DND-41 (cell line): ENCODE data around the gene CASP8AP2.

Experiments used
- EZH2 ChIP-seq: IDR thresholded peaks from 3 replicates; pipeline ENCODE4 v1.6.1; 2012; ENCODE audit warnings: borderline replicate concordance, low read depth, mild to moderate bottlenecking, moderate library complexity, low read length, inconsistent platforms; ENCODE audit not compliant: severe bottlenecking
- TF ChIP-seq, protein P1 (sequence below): IDR thresholded peaks from 2 replicates; pipeline ENCODE4 v1.5.1; 2012; ENCODE audit warnings: borderline replicate concordance, low read length, moderate library complexity, mild to moderate bottlenecking; ENCODE audit not compliant: poor library complexity, severe bottlenecking; ENCODE audit errors: extremely low read depth

DNA sequence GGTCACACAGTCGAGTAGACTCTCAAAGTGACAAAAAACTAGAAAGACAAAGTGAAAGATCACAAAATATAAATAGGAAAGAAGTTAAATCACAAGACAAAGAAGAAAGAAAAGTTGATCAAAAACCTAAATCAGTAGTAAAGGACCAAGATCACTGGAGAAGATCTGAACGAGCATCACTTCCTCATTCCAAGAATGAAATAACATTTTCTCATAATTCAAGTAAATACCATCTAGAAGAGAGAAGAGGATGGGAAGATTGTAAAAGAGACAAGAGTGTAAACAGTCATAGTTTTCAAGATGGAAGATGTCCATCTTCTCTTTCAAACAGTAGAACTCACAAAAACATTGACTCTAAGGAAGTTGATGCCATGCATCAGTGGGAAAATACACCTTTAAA, 33.0 kb downstream of the CASP8AP2 start:
- no peak for TF ChIP-seq EZH2
- TF ChIP-seq, protein P1, sequence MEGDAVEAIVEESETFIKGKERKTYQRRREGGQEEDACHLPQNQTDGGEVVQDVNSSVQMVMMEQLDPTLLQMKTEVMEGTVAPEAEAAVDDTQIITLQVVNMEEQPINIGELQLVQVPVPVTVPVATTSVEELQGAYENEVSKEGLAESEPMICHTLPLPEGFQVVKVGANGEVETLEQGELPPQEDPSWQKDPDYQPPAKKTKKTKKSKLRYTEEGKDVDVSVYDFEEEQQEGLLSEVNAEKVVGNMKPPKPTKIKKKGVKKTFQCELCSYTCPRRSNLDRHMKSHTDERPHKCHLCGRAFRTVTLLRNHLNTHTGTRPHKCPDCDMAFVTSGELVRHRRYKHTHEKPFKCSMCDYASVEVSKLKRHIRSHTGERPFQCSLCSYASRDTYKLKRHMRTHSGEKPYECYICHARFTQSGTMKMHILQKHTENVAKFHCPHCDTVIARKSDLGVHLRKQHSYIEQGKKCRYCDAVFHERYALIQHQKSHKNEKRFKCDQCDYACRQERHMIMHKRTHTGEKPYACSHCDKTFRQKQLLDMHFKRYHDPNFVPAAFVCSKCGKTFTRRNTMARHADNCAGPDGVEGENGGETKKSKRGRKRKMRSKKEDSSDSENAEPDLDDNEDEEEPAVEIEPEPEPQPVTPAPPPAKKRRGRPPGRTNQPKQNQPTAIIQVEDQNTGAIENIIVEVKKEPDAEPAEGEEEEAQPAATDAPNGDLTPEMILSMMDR, result no peak
